NOMO-1 (cell line): ENCODE results near the gene SENP5.

Experiments
- DNase-seq, 2 experiments: peaks; one replicate each; lab custom pipeline; 2025; ENCODE audit not compliant: unreplicated experiment in 2 of 2; lab: John Stamatoyannopoulos, UW

Gene SENP5

DNA sequence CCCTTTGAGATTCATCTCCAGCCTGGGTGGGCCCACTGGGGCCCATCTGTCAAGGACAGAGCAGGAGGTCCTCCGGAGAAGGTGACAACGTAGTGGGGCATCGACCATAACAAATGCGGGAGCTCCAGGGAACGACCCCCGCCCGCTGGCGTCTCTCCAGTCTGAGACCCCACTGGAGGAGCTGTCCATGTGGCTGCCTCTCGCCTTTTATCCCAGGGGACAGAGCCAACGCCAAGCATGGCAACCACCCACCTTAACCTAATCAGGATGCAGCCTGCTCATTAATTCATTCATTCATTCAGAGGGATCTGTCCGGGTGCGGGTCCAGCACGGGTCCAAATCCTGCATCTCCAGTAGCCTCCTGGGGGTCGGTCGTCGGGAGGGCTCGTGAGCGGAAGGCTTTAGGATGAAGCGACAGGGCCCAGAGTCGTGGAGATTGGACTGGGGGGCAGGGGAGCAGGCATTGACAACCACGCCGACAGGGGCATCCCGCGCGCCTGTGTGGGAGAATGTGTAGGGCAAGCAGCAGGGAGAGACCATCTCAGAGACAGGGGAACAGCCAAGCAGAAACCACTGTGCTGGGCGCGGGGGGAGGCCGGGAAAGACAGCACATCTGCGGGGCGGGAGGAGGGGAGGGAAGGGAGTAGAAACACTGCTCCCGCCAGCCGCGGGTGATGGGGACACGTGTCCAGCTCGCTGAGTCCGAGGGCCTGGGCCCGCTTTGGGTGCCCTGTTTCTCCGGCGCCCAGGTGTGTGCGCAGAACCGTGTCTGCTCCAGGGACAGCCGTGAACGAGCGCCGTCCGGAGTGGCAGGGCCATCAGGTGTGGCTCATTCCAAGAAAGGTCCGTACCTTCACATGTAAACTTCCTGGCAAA, 99.0 kb downstream of the SENP5 start:
- no peak for DNase-seq

GRCh38 chr3:196967412-196968232, 99.9 kb downstream of the SENP5 start:
- DNase-seq = no peak

- DNase-seq = peak; percentile 42 to 65
These were observed 100.8 kb downstream of the SENP5 start, which contains the start of gene PIGZ for GRCh38 chr3:196968233-196969133. TSS of gene PIGZ (minus strand) at chr3:196968833. CDS start at chr3:196952031, 16,802 bp downstream.

DNA sequence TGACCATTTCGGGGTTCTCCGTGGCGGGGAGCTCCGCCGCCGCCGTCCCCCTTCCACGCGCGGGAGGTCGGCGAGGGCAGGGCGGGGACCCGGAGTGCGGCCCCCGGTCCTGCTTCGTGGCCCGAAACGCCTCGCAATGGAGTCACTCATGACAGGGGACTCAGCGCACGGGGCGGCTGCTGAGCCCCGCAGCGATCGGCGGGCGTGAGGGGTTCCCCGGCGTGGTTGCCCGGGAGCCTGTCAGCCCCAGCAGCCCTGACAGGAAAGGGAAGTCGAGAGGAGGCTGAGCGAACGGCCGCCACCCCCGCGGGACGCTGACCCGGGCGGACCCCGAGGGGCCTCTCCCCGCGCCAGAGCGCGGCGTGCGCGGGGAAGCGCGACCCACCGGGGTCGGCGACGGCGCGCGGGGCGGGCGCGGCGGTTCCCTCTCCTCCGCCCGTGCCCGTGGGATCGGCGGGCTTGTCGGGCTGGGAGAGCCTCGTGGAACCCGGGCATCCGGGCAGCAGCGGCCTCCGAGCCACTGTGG, 101.5 kb downstream of the SENP5 start:
- DNase-seq = peak; percentile 56 to 57

- peak; percentile 59 to 86 for DNase-seq
These were observed 102.2 kb downstream of the SENP5 start for GRCh38 chr3:196969660-196970546.

DNA sequence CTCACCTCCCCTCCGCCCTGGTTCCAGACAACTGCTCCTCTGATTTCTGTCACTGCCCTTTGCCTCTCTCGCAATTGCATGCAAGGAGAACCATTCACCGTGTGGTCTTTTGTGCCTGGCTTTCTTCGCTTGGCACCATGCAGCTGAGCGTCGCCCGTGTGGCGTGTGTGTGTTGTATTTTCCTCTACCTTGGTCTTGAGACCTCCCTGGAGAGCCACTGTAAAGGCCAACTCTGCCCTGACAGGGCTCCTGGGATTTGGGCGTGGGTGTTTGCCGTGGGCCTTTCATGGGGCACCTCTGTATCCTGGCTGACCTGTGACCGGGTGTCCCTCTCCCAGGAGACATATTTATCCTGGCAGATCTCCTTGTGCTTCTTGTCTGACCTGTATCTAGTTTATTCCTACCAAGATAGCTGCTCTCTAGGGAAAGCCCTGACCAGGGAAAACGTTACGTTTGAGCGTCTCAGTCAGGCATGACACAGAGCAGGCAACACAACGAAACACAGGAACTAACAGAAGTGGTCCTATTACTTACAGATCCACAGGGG, 102.9 kb downstream of the SENP5 start:
- DNase-seq = no peak

DNA sequence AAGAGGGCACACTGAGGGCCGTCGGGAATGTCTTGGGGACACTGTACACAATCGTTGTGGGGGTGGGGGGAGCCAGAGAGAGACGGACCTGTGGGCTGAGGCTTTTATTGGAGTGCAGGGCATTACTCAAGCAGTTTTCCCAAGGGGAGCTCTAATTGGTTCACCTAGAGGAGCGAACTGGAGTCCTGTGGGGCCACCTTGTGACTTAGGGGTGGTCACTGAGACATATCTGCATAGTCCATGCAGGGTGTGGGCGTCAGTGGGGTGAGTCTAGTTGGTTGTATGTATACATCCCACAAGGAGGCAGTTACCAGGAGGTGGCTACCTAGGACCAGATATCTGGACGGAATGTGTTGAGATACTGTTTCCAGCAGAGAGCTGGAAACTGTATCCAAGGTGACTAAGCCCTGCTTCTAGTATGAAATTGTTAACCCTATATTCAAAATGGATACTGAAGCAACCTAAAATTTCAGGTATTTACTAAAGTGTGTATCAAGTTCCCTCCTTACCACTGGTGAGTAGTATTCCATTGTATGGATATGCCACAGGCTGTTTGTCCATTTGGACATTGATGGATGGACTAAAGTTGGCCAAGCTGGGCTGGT, 103.5 kb downstream of the SENP5 start:
- DNase-seq = no peak

- no peak for DNase-seq
These were observed 106.9 kb downstream of the SENP5 start for GRCh38 chr3:196974661-196975060.

- DNase-seq = no peak
These were observed 107.6 kb downstream of the SENP5 start for GRCh38 chr3:196975349-196975748.

DNA sequence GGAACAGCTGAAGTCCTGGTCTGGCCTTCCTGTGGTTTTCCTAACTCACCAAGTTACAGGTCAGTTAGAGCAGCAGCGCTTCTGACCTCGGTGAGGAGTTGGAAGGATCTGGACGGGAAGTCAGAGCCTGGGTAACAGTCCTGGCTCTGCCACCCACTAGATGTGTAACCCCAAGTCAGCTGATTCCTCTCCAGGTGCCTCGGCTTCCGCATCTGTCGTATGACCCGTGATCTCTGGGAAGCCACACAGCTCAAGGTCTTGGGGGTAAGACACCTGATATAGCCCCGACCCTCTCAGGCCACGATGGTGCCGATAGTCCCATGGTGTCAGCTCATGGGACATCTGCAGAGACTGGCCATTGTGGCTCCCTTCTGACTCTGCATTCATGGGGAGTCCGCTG, 109.2 kb downstream of the SENP5 start:
- DNase-seq = no peak

DNA sequence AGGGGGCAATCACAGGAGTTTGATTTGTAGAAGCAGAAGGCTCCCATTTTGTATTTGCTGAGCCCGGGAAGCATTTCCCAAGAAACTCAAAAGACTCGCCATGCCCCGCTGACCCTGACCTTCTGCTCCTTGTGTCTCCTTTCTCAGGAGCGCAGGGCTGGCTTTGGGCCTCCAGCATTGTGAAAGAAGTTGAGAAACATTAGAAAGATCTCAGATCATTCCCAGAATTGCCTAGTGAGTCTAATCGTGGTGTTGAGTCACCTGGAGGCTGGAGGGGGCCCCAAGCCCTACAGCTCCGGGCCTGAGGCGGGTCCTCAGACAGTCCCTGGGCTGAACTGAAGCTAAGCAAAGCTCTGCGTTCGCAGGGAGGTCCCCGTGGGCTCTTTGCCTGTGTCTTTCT, 111.8 kb downstream of the SENP5 start:
- DNase-seq = no peak

GRCh38 chr3:196981657-196982056, 113.9 kb downstream of the SENP5 start:
- DNase-seq = no peak

GRCh38 chr3:196983186-196983585, 115.5 kb downstream of the SENP5 start:
- DNase-seq = no peak
